ENCODE measurements around the gene VPS37C.
"Not testable (repeated sequence)": the region's sequence is repeated elsewhere in the genome, so short reads cannot be mapped to it uniquely, and the experiment has no call there.

Gene VPS37C

GRCh38 chr11:61161190-61162091, at the start of gene VPS37C:
Gene VPS37C (minus strand): TSS chr11:61161426. CDS start chr11:61138829, 22,597 bp downstream.
- DNase-seq: peak; percentile 75

DNA sequence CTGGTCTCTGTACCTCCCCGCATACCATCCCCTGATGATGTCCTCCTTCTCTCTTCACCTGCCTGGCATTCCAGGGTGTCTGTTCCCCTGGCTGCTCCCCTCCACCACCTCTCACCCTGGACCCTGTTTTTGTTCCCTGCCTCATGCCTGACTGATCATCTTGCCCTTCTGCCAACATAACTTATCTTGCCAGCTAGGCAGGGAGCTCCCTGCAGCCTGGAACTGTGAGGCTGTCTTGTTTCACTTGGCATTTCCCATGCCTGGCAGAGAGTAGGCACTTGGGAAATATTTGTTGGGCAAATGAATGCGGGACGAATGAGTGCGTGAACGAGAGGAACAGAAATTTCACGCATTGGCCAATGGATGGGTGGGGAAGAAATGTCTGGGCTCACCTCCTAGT, 49.4 kb upstream of the VPS37C start:
- DNase-seq: not testable (repeated sequence)

- not testable (repeated sequence) for DNase-seq
Measured at GRCh38 chr11:61207636-61208310, 46.5 kb upstream of the VPS37C start.

DNA sequence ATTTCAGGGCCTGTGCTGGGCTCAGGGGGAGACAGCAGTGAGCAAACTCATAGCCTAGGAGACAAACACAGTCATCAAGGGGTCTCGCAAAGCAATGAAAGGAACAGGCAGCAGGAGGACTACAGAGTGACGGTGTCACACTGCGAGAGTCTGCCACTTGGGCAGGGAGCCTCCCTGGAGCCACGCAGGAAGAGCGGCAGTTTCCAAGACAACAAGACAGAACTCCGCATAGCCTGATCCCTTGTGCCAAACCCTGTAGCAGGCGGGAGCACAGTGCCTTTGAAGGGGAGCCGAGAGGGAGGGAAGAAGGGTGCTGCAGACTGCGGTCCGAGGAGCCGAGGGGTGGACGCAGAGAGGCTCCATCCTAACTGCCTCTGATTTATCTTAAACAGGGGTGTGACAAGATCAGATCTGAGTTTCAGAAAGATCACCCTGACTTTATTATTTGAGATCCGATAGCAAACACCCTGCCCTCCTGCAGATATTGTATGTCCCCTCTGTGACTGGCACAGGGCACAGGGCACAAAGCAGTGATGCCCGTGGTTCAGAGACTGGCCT, 43.4 kb upstream of the VPS37C start:
- DNase-seq: not testable (repeated sequence)

- not testable (repeated sequence) for DNase-seq
Measured at GRCh38 chr11:61203873-61204272, 42.6 kb upstream of the VPS37C start.

- DNase-seq: not testable (repeated sequence)
Measured at GRCh38 chr11:61202950-61203746, 41.9 kb upstream of the VPS37C start, which contains the start of gene PGA3. Gene PGA3 (plus strand): TSS chr11:61203515. CDS start chr11:61203565, 50 bp downstream.

GRCh38 chr11:61201476-61201875, 40.2 kb upstream of the VPS37C start:
- DNase-seq: no peak

GRCh38 chr11:61198948-61199523, 37.8 kb upstream of the VPS37C start:
- no peak for DNase-seq

GRCh38 chr11:61198361-61198760, 37.1 kb upstream of the VPS37C start:
- no peak for DNase-seq

DNA sequence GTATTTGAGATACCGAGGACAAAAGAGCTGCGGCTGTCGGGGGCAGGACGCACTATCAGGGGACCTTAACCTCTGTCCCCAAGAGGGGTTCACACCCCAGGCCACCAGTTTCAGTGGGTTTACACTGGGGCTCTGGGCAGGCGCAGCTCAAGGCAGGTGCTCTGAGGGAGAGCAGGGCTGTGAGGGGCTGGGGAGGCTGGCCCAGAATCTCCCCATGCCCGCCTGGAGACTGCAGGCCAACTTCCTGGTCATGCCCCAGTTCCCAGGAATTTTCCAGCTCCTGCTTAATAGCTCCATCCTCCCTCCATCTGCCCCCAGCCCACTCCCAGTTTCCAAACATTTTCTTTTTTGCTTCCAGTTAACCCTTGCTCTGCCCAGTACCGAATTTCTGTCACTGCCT, 34.5 kb upstream of the VPS37C start:
- no peak for DNase-seq

- no peak for DNase-seq
Measured at GRCh38 chr11:61194981-61195695, 33.9 kb upstream of the VPS37C start.

- DNase-seq: no peak
Measured at GRCh38 chr11:61194169-61194671, 33.0 kb upstream of the VPS37C start.

- DNase-seq: no peak
Measured at GRCh38 chr11:61193596-61193995, 32.4 kb upstream of the VPS37C start.

DNA sequence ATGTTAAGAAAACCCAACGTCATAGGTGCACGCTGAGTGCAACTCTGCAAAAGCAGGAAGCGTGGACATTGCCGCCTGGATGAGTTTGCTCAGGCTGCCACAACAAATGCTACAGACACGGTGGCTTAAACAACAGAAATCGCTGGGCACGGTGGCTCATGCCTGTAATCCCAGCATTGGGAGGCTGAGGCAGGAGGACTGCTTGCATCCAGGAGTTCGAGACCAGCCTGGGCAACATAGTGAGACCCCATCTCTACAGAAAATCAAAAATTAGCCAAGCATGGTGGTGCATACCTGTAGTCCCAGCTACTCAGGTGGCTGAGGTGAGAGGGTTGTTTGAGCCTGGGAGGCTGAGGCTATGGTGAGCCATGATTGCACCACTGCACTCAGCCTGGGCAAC, 28.7 kb upstream of the VPS37C start:
- DNase-seq: no peak

- DNase-seq: peak; percentile 18
Measured at GRCh38 chr11:61187505-61188130, 26.4 kb upstream of the VPS37C start.

- DNase-seq: no peak
Measured at GRCh38 chr11:61186504-61186903, 25.3 kb upstream of the VPS37C start.

- no peak for DNase-seq
Measured at GRCh38 chr11:61183645-61184044, 22.4 kb upstream of the VPS37C start.

- DNase-seq: no peak
Measured at GRCh38 chr11:61181489-61181888, 20.3 kb upstream of the VPS37C start.

- not testable (repeated sequence) for DNase-seq
Measured at GRCh38 chr11:61180205-61180604, 19.0 kb upstream of the VPS37C start.

DNA sequence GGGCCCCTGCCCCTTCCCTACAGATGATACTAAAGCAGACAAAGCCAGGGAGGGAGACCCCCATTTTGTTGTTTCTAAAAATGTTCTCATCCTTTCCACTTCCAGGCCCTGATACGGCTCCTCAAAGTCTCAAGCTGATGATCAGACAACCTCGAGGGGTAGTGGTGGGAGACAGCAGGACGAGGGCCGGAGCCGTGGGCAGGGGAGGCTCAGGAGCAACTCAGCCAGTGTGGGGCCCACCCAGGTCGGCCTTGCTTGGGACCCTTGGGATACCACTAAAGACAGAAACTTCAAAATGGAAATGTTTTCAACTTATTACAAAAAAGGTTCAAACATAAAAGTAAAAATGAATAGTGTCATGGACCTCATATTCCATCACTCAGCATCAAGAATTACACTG, 15.2 kb upstream of the VPS37C start:
- no peak for DNase-seq

DNA sequence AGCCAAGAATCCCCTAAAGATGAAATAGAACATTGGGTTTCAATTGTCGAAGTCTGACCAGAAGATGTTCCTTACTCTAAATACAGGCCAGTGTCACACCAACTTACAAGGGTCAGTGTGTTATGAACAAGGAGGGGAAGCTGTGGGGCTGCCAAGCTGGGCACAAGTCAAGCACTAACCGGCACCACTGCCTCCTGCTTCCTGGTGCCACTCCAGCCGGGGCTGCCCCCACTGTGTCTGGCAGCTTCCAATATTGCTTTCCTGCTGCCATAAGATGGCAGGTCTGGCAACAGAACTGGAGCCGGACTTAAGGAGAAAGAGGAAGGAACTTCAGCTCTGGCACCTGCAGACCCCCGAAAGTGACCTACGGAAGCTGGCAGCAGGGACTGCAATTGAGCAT, 13.7 kb upstream of the VPS37C start:
- no peak for DNase-seq

Data from NCI-H1048 (cell line).